Stimulated activated CD8-positive, alpha-beta memory T cell treated with anti-CD3 and anti-CD28 coated beads, Interleukin-7, amount 100 ng/mL, for 4 hours (primary cell): ENCODE results near the gene RSAD2.
"Not testable (repeated sequence)": the region's sequence is repeated elsewhere in the genome, so short reads cannot be mapped to it uniquely, and the experiment has no call there.

Source experiments
- DNase-seq, 2 donors: peaks; one replicate each; pipeline ENCODE4 v3.0.0-alpha.2; 2020; ENCODE audit warnings: low read depth in 2 of 2

RSAD2 gene

GRCh38 chr2:6927186-6927585, 49.6 kb downstream of the RSAD2 start:
- no peak for DNase-seq

GRCh38 chr2:6927753-6928152, 50.2 kb downstream of the RSAD2 start:
- DNase-seq, result no peak

- DNase-seq, result no peak
Observed at GRCh38 chr2:6928452-6928851, 50.9 kb downstream of the RSAD2 start.

- DNase-seq, result no peak
Observed at GRCh38 chr2:6929196-6929819, 51.7 kb downstream of the RSAD2 start.

GRCh38 chr2:6930923-6931647, 53.5 kb downstream of the RSAD2 start:
- no peak for DNase-seq

GRCh38 chr2:6931753-6932152, 54.2 kb downstream of the RSAD2 start:
- DNase-seq, result no peak

GRCh38 chr2:6932206-6932605, 54.6 kb downstream of the RSAD2 start:
- no peak for DNase-seq

- no peak for DNase-seq
Observed at GRCh38 chr2:6932828-6933227, 55.3 kb downstream of the RSAD2 start.

GRCh38 chr2:6933911-6934310, 56.3 kb downstream of the RSAD2 start:
- DNase-seq, result no peak

- no peak for DNase-seq
Observed at GRCh38 chr2:6934345-6934744, 56.8 kb downstream of the RSAD2 start.

- no peak for DNase-seq
Observed at GRCh38 chr2:6934758-6935651, 57.4 kb downstream of the RSAD2 start.

GRCh38 chr2:6935652-6936020, 58.1 kb downstream of the RSAD2 start:
- DNase-seq, result not testable (repeated sequence)

- no peak for DNase-seq
Observed at GRCh38 chr2:6937157-6937556, 59.6 kb downstream of the RSAD2 start.

GRCh38 chr2:6937582-6937981, 60.0 kb downstream of the RSAD2 start:
- no peak for DNase-seq

- DNase-seq, result no peak
Observed at GRCh38 chr2:6939071-6939470, 61.5 kb downstream of the RSAD2 start.

- no peak for DNase-seq
Observed at GRCh38 chr2:6940820-6941219, 63.2 kb downstream of the RSAD2 start.

- DNase-seq, result no peak
Observed at GRCh38 chr2:6941299-6942046, 63.9 kb downstream of the RSAD2 start.

GRCh38 chr2:6942848-6943247, 65.3 kb downstream of the RSAD2 start:
- no peak for DNase-seq

- DNase-seq, result no peak
Observed at GRCh38 chr2:6943523-6943922, 65.9 kb downstream of the RSAD2 start.

GRCh38 chr2:6943971-6944370, 66.4 kb downstream of the RSAD2 start:
- DNase-seq, result no peak

GRCh38 chr2:6944555-6944954, 67.0 kb downstream of the RSAD2 start:
- no peak for DNase-seq
